Measurements from ENCODE around the gene RPL9. TPM values are rescaled to one million over a fixed set of nuclear protein-coding genes. Genes with fewer than 3 reads are reported as not detected.
A peak's percentile ranks its signal among the peaks of the same experiment; 100 is the strongest.
"Not testable (repeated sequence)": the region's sequence is repeated elsewhere in the genome, so short reads cannot be mapped to it uniquely, and the experiment has no call there.

The RPL9 gene
- polyA plus RNA-seq, 1 donor from 2014 or later, result 2,424 TPM

DNA sequence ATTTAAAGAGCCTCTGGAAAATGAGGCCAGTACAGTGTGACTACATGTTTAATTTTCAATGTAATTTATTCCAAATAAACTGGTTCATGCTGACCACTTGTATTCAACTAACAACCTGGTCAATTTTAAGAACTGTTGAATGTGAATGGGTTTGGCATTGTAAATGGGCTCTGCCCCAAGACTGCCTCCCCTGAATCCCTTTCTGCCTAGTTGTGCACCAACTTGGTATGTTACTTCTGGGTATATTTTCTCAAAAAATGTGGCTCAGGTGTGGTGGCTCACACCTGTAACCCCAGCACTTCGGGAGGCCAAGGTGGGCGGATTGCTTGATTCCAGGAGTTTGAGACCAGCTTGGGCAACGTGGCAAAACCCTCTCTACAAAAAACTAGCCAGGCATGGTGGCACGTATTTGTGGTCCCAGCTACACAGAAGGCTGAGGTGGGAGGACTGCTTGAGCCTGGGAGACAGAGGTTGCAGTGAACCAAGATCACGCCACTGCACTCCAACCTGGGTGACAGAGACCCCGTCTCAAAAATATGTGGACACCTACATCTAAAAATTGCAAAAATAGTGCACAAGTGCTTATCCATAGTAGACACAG, 7.2 kb downstream of the RPL9 start:
- Mint-ChIP-seq H3K27me3 (no peaks in the 10 kb centered on the region), H3K4me3 (no peak overlapping the region), H3K4me1 (peaks cover 9 to 17% (median 17%) of the 10 kb centered on the region in 3 donors), H3K9me3 (no peaks in the 10 kb centered on the region), H3K27ac (no peak overlapping the region), H3K36me3 (peaks cover 2% of the 10 kb centered on the region)

DNA sequence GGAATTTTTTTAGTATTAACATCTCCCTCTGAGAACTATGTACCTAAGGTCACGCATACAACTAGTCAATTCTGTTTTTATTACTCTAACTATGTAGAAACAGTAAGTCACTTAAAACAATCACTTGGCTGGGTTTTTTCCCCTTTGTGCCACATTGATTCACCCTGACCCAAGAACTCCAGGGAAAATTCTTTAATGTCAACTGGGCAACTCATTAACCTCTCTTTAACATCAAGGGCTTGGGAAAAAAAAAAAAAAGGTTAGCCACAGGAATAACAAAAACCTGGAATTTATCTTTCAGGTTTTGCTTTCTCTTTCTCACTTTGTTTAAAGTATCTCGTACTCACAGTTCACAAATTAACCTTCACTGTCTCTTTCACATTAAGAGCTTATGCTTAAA, 8.1 kb downstream of the RPL9 start:
- Mint-ChIP-seq H3K9me3 (no peaks in the 10 kb centered on the region), H3K36me3 (peaks cover 2% of the 10 kb centered on the region), H3K27ac (peak overlapping the region in 1 of 3 donors; percentile 15), H3K27me3 (no peaks in the 10 kb centered on the region), H3K4me1 (peaks cover 9 to 17% (median 14%) of the 10 kb centered on the region in 3 donors), H3K4me3 (peak overlapping the region in 1 of 4 donors; percentile 1)

- Mint-ChIP-seq H3K4me3 (peak overlapping the region; percentile 86 to 93 (median 92)), H3K27ac (peak overlapping the region; percentile 91 to 96 (median 91)), H3K9me3 (no peaks in the 10 kb centered on the region), H3K27me3 (no peaks in the 10 kb centered on the region), H3K4me1 (peaks cover 6 to 20% (median 14%) of the 10 kb centered on the region in 3 donors), H3K36me3 (no peaks in the 10 kb centered on the region)
Observed at GRCh38 chr4:39446842-39447573, 11.7 kb downstream of the RPL9 start.

DNA sequence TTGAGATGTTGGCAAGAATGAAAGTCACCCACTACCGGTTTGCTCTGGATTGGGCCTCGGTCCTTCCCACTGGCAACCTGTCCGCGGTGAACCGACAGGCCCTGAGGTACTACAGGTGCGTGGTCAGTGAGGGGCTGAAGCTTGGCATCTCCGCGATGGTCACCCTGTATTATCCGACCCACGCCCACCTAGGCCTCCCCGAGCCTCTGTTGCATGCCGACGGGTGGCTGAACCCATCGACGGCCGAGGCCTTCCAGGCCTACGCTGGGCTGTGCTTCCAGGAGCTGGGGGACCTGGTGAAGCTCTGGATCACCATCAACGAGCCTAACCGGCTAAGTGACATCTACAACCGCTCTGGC, 12.3 kb downstream of the RPL9 start:
- H3K4me1 Mint-ChIP-seq, result peaks cover 6 to 20% (median 14%) of the 10 kb centered on the region in 3 donors
- H3K4me3 Mint-ChIP-seq, result peak overlapping the region; percentile 86 to 93 (median 92)
- no peaks in the 10 kb centered on the region for H3K36me3 Mint-ChIP-seq
- no peaks in the 10 kb centered on the region for H3K9me3 Mint-ChIP-seq
- peak overlapping the region; percentile 91 to 96 (median 91) for H3K27ac Mint-ChIP-seq
- no peaks in the 10 kb centered on the region for H3K27me3 Mint-ChIP-seq

DNA sequence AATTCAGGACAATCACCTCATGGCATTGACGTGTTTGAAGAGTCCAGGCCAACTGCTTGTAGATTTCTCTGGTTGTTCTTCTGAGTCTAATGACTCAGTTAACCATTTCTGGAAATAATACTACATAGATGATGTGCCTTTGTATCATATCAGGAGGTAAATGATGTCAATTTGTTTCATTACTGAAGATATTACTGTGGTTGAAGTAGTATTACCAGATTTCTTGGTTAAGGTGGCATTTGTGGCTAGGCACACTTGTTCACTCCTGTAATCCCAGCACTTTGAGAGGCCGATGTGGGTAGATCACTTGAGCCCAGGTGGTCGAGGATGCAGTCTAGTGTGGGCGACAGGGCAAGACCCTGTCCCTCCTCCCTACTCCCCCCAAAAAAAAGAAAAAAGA, 15.7 kb downstream of the RPL9 start:
- Mint-ChIP-seq H3K9me3 (no peaks in the 10 kb centered on the region), H3K27ac (no peak overlapping the region), H3K4me1 (peaks cover 6 to 18% (median 12%) of the 10 kb centered on the region in 3 donors), H3K4me3 (no peak overlapping the region), H3K36me3 (no peaks in the 10 kb centered on the region), H3K27me3 (no peaks in the 10 kb centered on the region)

GRCh38 chr4:39441593-39441992, 17.1 kb downstream of the RPL9 start:
- Mint-ChIP-seq H3K36me3 (no peaks in the 10 kb centered on the region), H3K27ac (no peak overlapping the region), H3K4me3 (no peak overlapping the region), H3K4me1 (peaks cover 0 to 4% (median 0%) of the 10 kb centered on the region in 3 donors), H3K9me3 (no peaks in the 10 kb centered on the region), H3K27me3 (no peaks in the 10 kb centered on the region)

- no peaks in the 10 kb centered on the region for H3K36me3 Mint-ChIP-seq
- no peak overlapping the region for H3K27ac Mint-ChIP-seq
- H3K9me3 Mint-ChIP-seq, result no peaks in the 10 kb centered on the region
- H3K27me3 Mint-ChIP-seq, result no peaks in the 10 kb centered on the region
- H3K4me1 Mint-ChIP-seq, result no peaks in the 10 kb centered on the region
- H3K4me3 Mint-ChIP-seq, result no peak overlapping the region
Observed at GRCh38 chr4:39435659-39436563, 22.8 kb downstream of the RPL9 start.

DNA sequence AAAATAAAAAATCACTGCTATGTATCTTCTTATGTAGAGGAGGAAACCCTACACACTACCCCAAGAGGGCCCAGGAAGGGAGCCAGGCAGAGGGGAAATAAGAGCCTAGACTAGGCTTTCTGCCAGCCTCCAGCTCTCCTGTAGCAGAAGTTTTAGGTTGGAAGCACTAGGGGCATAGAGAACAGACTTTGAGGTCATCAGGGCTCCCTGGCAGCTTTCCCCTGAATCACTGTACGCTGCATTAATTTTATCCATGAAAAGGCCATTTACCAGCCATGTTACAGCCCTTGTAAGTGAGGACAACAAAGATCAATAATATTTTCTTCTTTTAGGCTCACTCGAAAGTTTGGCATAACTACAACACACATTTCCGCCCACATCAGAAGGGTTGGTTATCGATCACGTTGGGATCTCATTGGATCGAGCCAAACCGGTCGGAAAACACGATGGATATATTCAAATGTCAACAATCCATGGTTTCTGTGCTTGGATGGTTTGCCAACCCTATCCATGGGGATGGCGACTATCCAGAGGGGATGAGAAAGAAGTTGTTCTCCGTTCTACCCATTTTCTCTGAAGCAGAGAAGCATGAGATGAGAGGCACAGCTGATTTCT, 24.7 kb downstream of the RPL9 start:
- no peaks in the 10 kb centered on the region for H3K36me3 Mint-ChIP-seq
- no peak overlapping the region for H3K4me3 Mint-ChIP-seq
- H3K27ac Mint-ChIP-seq, result no peak overlapping the region
- H3K4me1 Mint-ChIP-seq, result no peaks in the 10 kb centered on the region
- no peaks in the 10 kb centered on the region for H3K27me3 Mint-ChIP-seq
- no peaks in the 10 kb centered on the region for H3K9me3 Mint-ChIP-seq

DNA sequence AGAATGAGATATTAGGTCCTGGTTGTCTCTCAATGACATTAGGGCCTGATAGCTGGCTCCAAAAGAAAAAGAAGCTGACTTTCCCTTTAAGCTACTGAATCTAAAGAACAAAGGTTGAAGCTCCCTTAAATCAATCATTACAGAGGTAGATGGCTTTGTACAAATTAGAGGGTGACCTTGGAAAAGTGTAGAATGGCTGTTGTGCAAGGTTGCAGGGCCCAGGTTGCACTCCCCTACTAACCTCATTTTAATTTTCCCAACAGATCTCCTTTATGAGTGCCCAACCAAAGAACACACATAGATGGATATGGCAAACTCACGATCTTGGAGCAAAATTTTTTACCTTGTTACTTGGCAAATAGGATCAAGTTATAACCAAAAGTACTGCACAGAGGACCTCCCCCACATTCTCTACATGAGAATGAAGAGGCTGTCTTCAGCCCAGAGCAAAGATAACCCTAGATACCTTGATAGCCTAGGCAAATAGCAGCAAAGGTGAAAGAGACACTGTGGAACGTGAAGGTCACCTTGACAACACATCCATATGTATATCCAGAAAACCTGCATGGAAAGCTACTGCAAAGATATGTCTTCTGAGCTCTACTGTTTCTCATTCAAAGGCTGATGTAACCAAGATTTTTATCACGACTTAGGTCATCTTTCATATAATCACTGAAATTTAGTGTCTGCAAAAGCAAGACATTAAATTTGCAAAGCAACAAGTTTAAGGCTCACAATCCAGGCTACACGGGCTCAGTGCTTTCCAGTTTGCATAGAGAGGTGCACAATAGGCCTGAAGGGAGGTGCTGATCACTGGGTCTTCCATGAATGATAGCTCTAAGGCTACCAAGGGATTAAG, 29.0 kb downstream of the RPL9 start:
- Mint-ChIP-seq H3K36me3 (no peaks in the 10 kb centered on the region), H3K4me1 (no peaks in the 10 kb centered on the region), H3K27me3 (no peaks in the 10 kb centered on the region), H3K27ac (no peak overlapping the region), H3K9me3 (no peaks in the 10 kb centered on the region), H3K4me3 (no peak overlapping the region)

DNA sequence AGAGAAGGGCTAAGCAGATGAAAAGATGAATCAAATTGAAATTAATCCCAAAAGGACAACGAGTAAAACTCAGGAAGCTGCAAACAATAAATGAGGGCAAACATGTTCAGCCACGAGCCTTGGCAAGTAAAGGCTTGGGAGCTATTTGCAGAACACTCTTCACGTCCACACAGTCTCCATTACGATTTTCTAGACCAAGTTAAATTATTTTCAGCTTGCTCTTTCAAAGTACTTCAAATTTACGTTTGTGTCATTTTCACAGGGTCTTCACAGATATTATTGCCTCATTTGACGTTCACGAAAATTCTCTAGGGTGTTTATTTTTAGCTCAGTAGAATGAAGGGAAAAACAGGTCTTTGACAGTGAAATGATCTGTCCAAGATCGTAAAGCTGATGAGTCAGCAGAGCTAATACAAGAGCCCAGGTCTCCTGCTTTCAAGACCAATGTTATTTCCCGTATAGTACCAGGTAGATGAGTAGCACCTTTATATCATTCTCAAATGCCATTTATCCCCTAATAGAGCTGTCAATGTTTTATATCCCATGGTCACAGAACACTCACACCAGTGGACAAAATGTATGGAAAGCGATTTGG, 31.1 kb downstream of the RPL9 start:
- no peak overlapping the region for H3K4me3 Mint-ChIP-seq
- no peaks in the 10 kb centered on the region for H3K27me3 Mint-ChIP-seq
- no peaks in the 10 kb centered on the region for H3K9me3 Mint-ChIP-seq
- no peaks in the 10 kb centered on the region for H3K4me1 Mint-ChIP-seq
- H3K36me3 Mint-ChIP-seq, result no peaks in the 10 kb centered on the region
- no peak overlapping the region for H3K27ac Mint-ChIP-seq

- H3K36me3 Mint-ChIP-seq, result no peaks in the 10 kb centered on the region
- no peaks in the 10 kb centered on the region for H3K27me3 Mint-ChIP-seq
- H3K4me3 Mint-ChIP-seq, result no peak overlapping the region
- H3K9me3 Mint-ChIP-seq, result no peaks in the 10 kb centered on the region
- no peak overlapping the region for H3K27ac Mint-ChIP-seq
- H3K4me1 Mint-ChIP-seq, result no peaks in the 10 kb centered on the region
Observed at GRCh38 chr4:39426728-39427127, 32.0 kb downstream of the RPL9 start.

- H3K4me1 Mint-ChIP-seq, H3K4me3 Mint-ChIP-seq, H3K9me3 Mint-ChIP-seq, H3K36me3 Mint-ChIP-seq, H3K27me3 Mint-ChIP-seq, H3K27ac Mint-ChIP-seq: not testable (repeated sequence)
Observed at GRCh38 chr4:39425297-39425696, 33.4 kb downstream of the RPL9 start.

DNA sequence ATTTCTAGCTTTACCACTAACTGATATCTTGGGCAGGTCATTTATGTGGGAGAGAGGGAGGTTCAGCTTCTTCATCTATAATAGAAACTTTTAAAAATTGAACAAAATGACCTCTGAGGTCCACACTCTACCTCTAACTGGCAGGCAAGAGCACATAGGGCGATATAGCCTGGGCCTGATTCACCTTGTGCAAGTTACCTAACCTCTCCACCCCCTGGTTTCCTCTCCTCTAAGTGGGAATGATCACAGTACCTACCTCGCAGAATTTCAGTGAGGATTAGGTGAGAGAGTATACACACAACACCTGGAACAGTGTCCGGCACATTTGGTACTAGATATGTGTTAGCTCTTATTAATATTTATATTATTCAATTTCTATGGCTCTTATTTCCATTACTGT, 36.5 kb downstream of the RPL9 start:
- no peaks in the 10 kb centered on the region for H3K9me3 Mint-ChIP-seq
- no peaks in the 10 kb centered on the region for H3K27me3 Mint-ChIP-seq
- peaks cover 0 to 2% (median 0%) of the 10 kb centered on the region in 3 donors for H3K4me1 Mint-ChIP-seq
- no peaks in the 10 kb centered on the region for H3K36me3 Mint-ChIP-seq
- no peak overlapping the region for H3K27ac Mint-ChIP-seq
- no peak overlapping the region for H3K4me3 Mint-ChIP-seq

- H3K9me3 Mint-ChIP-seq, result no peaks in the 10 kb centered on the region
- peaks cover 0 to 2% (median 0%) of the 10 kb centered on the region in 3 donors for H3K4me1 Mint-ChIP-seq
- no peak overlapping the region for H3K4me3 Mint-ChIP-seq
- H3K27me3 Mint-ChIP-seq, result peaks cover 3% of the 10 kb centered on the region
- H3K36me3 Mint-ChIP-seq, result no peaks in the 10 kb centered on the region
- no peak overlapping the region for H3K27ac Mint-ChIP-seq
Observed at GRCh38 chr4:39415678-39416283, 42.9 kb downstream of the RPL9 start.
